ENCODE results near the gene LTB4R. TPM values are rescaled to one million over a fixed set of nuclear protein-coding genes. Genes with fewer than 3 reads are reported as not detected.

LTB4R gene
- total RNA-seq, 1 donor from 2014 or later, result 5.3 TPM

DNA sequence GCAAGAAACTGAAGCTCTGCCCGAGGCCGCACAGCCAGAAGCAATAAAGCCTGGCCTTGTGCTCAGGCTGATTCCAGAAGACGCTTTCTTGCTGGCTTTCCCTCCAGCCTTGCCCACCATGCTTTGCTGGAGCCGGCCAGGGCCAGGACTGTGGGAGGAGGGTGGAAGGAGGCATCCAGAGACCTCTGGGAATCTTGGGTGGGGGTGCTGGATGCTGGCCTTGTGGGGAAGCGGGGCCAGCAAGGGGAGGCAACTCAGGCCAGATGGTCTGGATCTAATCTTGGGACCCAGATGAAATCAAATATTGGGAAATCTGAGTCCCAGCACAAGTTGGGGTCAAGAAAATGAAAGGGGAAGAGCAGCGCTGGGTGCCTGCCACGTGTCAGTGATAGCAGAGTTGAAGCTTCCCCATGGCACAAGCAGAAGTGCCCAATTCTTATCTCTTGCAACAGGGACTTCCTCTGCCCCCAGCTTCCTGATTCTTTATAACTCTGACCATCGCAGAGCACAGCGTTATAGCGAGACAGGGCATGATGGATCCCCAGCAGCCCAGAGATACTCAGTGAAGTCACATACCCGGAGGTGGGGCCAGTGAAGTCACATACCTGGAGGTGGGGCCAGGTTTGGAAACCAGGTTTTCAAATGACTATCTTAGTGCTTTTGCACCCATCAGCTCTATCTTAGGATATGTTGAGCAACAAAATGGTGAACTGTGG, 33.5 kb upstream of the LTB4R start:
- DNase-seq (ENCODE audit: extremely low read depth, low read depth, low spot score), result no peak

GRCh38 chr14:24278424-24278823, 32.9 kb upstream of the LTB4R start:
- DNase-seq (ENCODE audit: extremely low read depth, low read depth, low spot score), result no peak

DNA sequence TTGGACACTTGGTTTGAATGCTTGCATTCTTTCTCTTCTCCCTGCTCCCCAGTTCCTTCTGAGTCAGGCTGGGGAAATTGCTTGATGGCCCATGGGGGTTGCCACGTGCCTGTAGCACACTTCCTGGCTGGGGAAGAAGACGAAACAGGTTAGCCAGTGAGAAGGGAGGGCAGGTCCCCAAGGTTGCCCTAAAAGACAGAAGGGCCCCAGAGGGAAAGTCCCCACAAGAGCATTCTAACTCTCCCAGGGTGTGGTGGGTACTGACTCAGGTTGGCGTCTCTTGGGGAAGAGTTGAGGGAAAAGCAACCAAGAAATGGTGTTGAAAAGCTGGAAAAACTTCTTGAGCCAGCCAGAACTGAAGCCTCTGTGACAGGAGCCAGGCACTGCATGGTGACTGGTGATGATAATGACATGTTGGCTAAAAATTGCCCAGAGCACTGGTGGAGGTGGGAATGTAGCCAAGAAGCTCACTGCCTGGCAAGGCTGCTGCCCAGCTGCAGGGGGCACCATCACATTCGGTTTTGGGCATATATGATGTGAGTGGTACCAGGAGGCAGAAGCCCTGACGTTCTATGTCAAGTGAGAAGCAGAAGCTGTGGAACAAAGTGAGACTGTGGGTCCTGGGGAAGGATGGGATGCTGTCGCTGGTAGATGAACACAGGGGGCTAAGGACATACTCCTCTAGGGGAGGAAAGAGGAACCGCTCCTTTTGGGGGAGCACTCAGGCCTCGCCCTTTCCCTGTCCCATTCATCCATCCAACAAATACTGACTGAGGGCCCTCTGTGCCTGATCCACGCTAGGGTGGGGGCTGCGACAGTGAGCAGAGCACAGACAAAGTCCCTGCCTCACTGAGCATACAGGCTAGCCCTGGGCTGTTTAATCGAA, 31.8 kb upstream of the LTB4R start:
- DNase-seq (ENCODE audit: extremely low read depth, low read depth, low spot score), result no peak

GRCh38 chr14:24280797-24281460, 30.4 kb upstream of the LTB4R start:
- no peak for DNase-seq (ENCODE audit: extremely low read depth, low read depth, low spot score)

DNA sequence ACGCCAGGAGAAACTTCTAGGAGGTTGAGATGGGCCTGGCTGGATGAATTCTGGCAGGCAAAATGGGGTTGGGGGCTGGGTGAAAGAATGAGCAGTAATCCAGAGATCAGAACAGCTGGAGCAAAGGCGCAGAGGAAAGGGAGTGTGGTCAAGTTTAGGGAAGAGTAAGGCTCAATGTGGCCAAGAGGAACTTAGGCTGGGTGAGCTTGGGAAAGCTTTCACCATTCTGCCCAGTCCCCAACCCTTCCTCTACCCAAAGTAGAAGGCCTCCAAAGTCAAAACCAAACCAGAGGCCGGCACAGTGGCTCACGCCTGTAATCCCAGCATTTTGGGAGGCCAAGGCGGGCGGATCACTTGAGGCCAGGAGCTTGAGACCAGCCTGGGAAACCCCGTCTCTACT, 29.7 kb upstream of the LTB4R start:
- no peak for DNase-seq (ENCODE audit: extremely low read depth, low read depth, low spot score)

GRCh38 chr14:24282736-24283135, 28.6 kb upstream of the LTB4R start:
- no peak for DNase-seq (ENCODE audit: extremely low read depth, low read depth, low spot score)

GRCh38 chr14:24283796-24284460, 27.4 kb upstream of the LTB4R start:
- DNase-seq (ENCODE audit: extremely low read depth, low read depth, low spot score), result no peak

- DNase-seq (ENCODE audit: extremely low read depth, low read depth, low spot score), result no peak
Measured at GRCh38 chr14:24284501-24285035, 26.7 kb upstream of the LTB4R start.

DNA sequence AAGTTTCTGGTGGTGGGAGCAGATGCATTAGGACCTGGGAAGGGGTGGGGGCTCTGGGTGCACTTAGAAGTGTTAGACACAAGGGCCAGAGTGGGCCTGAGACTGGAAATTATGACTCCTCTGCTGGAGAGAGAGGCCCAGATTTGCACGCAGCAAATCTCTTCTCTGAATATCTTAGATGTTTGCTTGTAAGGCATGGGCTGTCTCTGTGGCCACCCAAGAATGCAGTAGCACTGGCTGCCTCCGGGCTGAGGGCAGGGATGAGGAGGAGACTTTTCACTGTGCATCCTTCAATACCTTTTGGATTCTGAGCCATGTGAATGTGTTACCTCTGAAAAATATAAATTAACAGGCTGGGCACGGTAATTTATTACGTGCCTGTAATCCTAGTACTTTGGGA, 26.0 kb upstream of the LTB4R start:
- no peak for DNase-seq (ENCODE audit: extremely low read depth, low read depth, low spot score)

- no peak for DNase-seq (ENCODE audit: extremely low read depth, low read depth, low spot score)
Measured at GRCh38 chr14:24286996-24287395, 24.3 kb upstream of the LTB4R start.

- DNase-seq (ENCODE audit: extremely low read depth, low read depth, low spot score), result no peak
Measured at GRCh38 chr14:24289649-24290280, 21.5 kb upstream of the LTB4R start.

DNA sequence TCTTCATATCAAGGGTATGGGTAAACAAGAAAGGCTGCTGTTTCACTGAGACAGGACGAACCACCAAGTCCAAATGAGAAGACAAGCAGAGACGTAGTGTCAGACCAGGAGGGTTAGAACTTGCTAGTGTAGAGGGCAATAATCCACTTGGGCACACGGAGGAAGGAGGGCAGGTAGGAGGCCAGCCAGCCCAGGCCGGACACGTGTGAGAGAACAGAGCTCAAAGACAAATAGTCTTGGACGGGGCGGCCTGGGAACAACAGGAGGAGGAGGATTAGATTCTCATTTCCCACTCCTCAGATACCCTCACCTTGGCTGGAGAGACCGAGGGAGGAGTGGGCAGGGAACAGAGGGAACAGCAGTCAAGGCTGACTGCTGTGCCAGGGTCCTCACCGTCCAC, 20.6 kb upstream of the LTB4R start:
- no peak for DNase-seq (ENCODE audit: extremely low read depth, low read depth, low spot score)

- DNase-seq (ENCODE audit: extremely low read depth, low read depth, low spot score), result no peak
Measured at GRCh38 chr14:24291446-24292117, 19.7 kb upstream of the LTB4R start.

- DNase-seq (ENCODE audit: extremely low read depth, low read depth, low spot score), result no peak
Measured at GRCh38 chr14:24292118-24292807, 19.0 kb upstream of the LTB4R start.

- DNase-seq (ENCODE audit: extremely low read depth, low read depth, low spot score), result no peak
Measured at GRCh38 chr14:24293525-24293924, 17.8 kb upstream of the LTB4R start.

DNA sequence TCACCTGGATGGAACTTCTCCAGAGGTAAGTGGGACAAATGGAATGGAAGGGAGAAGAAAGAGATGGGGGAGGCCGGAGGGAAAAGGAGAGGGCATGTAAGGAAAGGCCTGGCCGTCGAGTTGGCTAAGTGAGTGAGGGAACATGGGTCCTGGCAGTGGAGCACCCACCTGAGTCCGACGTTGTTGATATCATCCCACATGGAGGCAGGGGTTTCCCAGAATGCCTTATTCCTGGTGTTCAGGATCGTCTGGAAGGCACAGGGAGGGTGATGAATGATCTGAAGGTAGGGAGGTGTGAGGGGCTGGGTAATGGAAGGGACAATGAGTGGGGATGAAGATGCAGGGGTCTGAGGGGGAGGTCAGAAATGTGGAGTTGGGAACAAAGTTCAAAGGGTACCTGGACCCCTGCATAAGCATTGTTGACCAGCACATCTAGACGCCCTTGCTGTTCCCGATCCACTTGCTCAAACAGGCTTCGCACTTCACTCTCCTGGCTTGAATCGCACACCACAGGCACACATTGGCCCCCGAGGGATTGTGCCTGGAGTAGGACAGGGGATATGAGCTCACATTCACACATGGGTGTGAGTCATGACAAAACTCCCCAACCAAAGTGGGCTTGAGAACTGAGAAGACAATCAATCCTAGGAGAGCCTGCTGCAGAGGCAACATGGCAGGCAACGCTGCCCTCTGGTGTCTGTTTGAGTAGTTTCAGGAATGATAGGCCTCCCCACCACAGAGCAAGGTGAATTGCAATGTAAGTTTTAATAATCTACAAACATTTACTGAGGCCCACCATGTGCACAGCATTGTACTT, 14.8 kb upstream of the LTB4R start:
- peak; percentile 87 for DNase-seq (ENCODE audit: extremely low read depth, low read depth, low spot score)

GRCh38 chr14:24297190-24297964, 13.9 kb upstream of the LTB4R start:
- DNase-seq (ENCODE audit: extremely low read depth, low read depth, low spot score), result no peak

- no peak for DNase-seq (ENCODE audit: extremely low read depth, low read depth, low spot score)
Measured at GRCh38 chr14:24298892-24299254, 12.4 kb upstream of the LTB4R start.
